GM12864 (cell line): ENCODE measurements around the gene MON1B.
"Not testable (repeated sequence)": the region's sequence is repeated elsewhere in the genome, so short reads cannot be mapped to it uniquely, and the experiment has no call there.

ENCODE experiments used
- DNase-seq: peaks from one replicate; pipeline ENCODE4 v3.0.0-alpha.2; 2011; ENCODE audit warnings: low read depth
- H3K4me3 ChIP-seq: 2 replicates; pipeline ENCODE4 v1.5.1; 2011; ENCODE audit warnings: mild to moderate bottlenecking, low read depth, low read length, control low read depth
- CTCF ChIP-seq: IDR thresholded peaks from 2 replicates; pipeline ENCODE4 v1.5.1; 2011; ENCODE audit warnings: low read depth, mild to moderate bottlenecking, moderate library complexity, low read length, control low read depth, inconsistent platforms; ENCODE audit errors: missing control alignments

MON1B gene

GRCh38 chr16:77238593-77238992, 47.6 kb downstream of the MON1B start:
- no peak for DNase-seq
- no peak overlapping the region for H3K4me3 ChIP-seq
- TF ChIP-seq CTCF, result no peak

- not testable (repeated sequence) for H3K4me3 ChIP-seq, DNase-seq
These were observed 51.5 kb downstream of the MON1B start for GRCh38 chr16:77242471-77242870.

GRCh38 chr16:77246150-77246549, 55.2 kb downstream of the MON1B start:
- no peak for DNase-seq
- TF ChIP-seq CTCF, result no peak
- no peak overlapping the region for H3K4me3 ChIP-seq

- no peak for TF ChIP-seq CTCF
- H3K4me3 ChIP-seq, result no peak overlapping the region
- no peak for DNase-seq
These were observed 59.4 kb downstream of the MON1B start for GRCh38 chr16:77250400-77250799.
